OCI-LY3 (cell line): ENCODE measurements around the gene ANKS4B.

Source experiments
- H2AFZ ChIP-seq: fragments of 200-600, 300-600 bp; shearing (Covaris generic); 2 replicates; pipeline ENCODE4 v1.6.0; 2014; ENCODE audit warnings: antibody characterized with exemption, low read depth, low read length
- H3K27ac ChIP-seq: fragments of 200-600, 300-600 bp; sonication (generic); 2 replicates; pipeline ENCODE4 v1.5.1; 2014; ENCODE audit warnings: mild to moderate bottlenecking, low read length, moderate library complexity, mixed read lengths
- H3K27me3 ChIP-seq: fragments of 200-600, 300-600 bp; sonication (generic); 2 replicates; pipeline ENCODE4 v1.6.1; 2014; ENCODE audit warnings: low read depth, low read length, mixed read lengths
- H3K36me3 ChIP-seq: fragments of 200-600, 300-600 bp; sonication (generic); replicated peaks from 2 replicates; pipeline ENCODE3; 2014; ENCODE audit warnings: low read depth, low read length, mixed read lengths
- H3K4me1 ChIP-seq: fragments of 300-600, 200-600 bp; sonication (generic); 2 replicates; pipeline ENCODE4 v1.6.1; 2014; ENCODE audit warnings: low read length, mixed read lengths
- H3K4me2 ChIP-seq: fragments of 200-600, 300-600 bp; sonication (generic); 2 replicates; pipeline ENCODE4 v1.6.1; 2014; ENCODE audit warnings: low read length, mixed read lengths
- H3K4me3 ChIP-seq: fragments of 300-600, 200-600 bp; sonication (generic); 2 replicates; pipeline ENCODE4 v1.5.1; 2014; ENCODE audit warnings: antibody characterized with exemption, mild to moderate bottlenecking, low read length, moderate library complexity
- H3K79me2 ChIP-seq: fragments of 300-600, 200-600 bp; shearing (Covaris generic); 2 replicates; pipeline ENCODE4 v1.6.1; 2014; ENCODE audit warnings: mild to moderate bottlenecking, low read length, mixed read lengths
- H3K9ac ChIP-seq: fragments of 300-600, 200-600 bp; shearing (Covaris generic); 2 replicates; pipeline ENCODE4 v1.6.0; 2014; ENCODE audit warnings: mild to moderate bottlenecking, low read length, moderate library complexity
- H3K9me3 ChIP-seq: fragments of 200-600, 300-600 bp; shearing (Covaris generic); 2 replicates; pipeline ENCODE4 v1.6.1; 2014; ENCODE audit warnings: low read length, mixed read lengths; ENCODE audit not compliant: insufficient read depth
- H4K20me1 ChIP-seq: fragments of 200-600, 300-600 bp; sonication (generic); 2 replicates; pipeline ENCODE4 v1.6.1; 2016; ENCODE audit warnings: low read length, mixed read lengths; ENCODE audit not compliant: insufficient read depth
- CTCF ChIP-seq: fragments of 200-600, 300-600 bp; sonication (generic); IDR thresholded peaks from 2 replicates; pipeline ENCODE4 v1.5.1; 2014; ENCODE audit warnings: antibody characterized with exemption, low read length, low read depth
- EZH2phosphoT487 ChIP-seq: fragments of 200-600 bp; shearing (Covaris generic); IDR thresholded peaks from 2 replicates; pipeline ENCODE4 v1.6.1; 2018; ENCODE audit warnings: antibody characterized with exemption, mixed run types, low read depth

Gene ANKS4B

GRCh38 chr16:21224800-21225199 is 8.7 kb upstream of the ANKS4B start:
- Histone ChIP-seq H2AFZ (no peak overlapping the region), H3K27ac (no peak overlapping the region), H3K4me2 (no peak overlapping the region), H3K9ac (no peak overlapping the region), H3K27me3 (peaks cover 47% of the 10 kb centered on the region), H3K4me3 (no peak overlapping the region), H3K79me2 (no peaks in the 10 kb centered on the region), H3K9me3 (no peaks in the 10 kb centered on the region), H4K20me1 (no peaks in the 10 kb centered on the region), H3K36me3 (no peaks in the 10 kb centered on the region), H3K4me1 (no peaks in the 10 kb centered on the region)
- no peak for TF ChIP-seq EZH2phosphoT487
- TF ChIP-seq CTCF: no peak

- Histone ChIP-seq H3K9me3 (no peaks in the 10 kb centered on the region), H4K20me1 (no peaks in the 10 kb centered on the region), H3K36me3 (no peaks in the 10 kb centered on the region), H3K27me3 (peaks cover 62% of the 10 kb centered on the region), H2AFZ (no peak overlapping the region), H3K27ac (no peak overlapping the region), H3K79me2 (no peaks in the 10 kb centered on the region), H3K9ac (no peak overlapping the region), H3K4me3 (no peak overlapping the region), H3K4me1 (no peaks in the 10 kb centered on the region), H3K4me2 (no peak overlapping the region)
- TF ChIP-seq EZH2phosphoT487 (no peak), CTCF (no peak)
These were observed 6.8 kb upstream of the ANKS4B start for GRCh38 chr16:21226749-21227148.

DNA sequence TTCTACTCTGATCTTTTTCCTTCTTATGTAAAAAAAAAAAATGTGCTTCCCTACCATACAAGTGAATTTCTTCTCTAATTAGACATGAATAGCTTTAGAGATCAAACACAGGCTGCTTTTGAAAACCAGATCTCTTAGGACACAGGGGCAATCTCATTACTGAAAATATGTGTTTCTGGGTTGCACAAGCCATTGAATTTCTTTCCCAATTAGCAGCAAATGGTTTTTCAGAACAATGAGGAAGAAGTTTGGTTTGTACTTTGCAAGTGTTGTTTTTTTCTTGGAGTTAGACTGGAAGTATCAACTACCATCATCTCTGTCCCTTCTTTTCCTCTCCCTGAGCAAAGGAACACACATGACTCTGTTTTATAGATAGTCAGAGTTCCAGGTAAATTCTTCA is 5.6 kb upstream of the ANKS4B start:
- Histone ChIP-seq H3K27ac (no peak overlapping the region), H2AFZ (no peak overlapping the region), H3K27me3 (peaks cover 70% of the 10 kb centered on the region), H3K4me3 (no peak overlapping the region), H3K4me1 (no peaks in the 10 kb centered on the region), H3K9me3 (no peaks in the 10 kb centered on the region), H3K4me2 (no peak overlapping the region), H3K36me3 (no peaks in the 10 kb centered on the region), H3K79me2 (no peaks in the 10 kb centered on the region), H4K20me1 (no peaks in the 10 kb centered on the region), H3K9ac (no peak overlapping the region)
- TF ChIP-seq EZH2phosphoT487 (no peak), CTCF (no peak)

- TF ChIP-seq EZH2phosphoT487 (no peak), CTCF (no peak)
- H3K27me3 ChIP-seq: peaks cover 75% of the 10 kb centered on the region
- no peak overlapping the region for H2AFZ ChIP-seq
These were observed 5.1 kb upstream of the ANKS4B start for GRCh38 chr16:21228361-21228872.

More at GRCh38 chr16:21228361-21228872, 5.1 kb upstream of the ANKS4B start:
- no peaks in the 10 kb centered on the region for H3K36me3 ChIP-seq
- no peak overlapping the region for H3K9ac ChIP-seq
- no peak overlapping the region for H3K27ac ChIP-seq
- no peaks in the 10 kb centered on the region for H3K9me3 ChIP-seq
- H4K20me1 ChIP-seq: no peaks in the 10 kb centered on the region
- no peaks in the 10 kb centered on the region for H3K4me1 ChIP-seq
- H3K4me2 ChIP-seq: no peak overlapping the region
- no peaks in the 10 kb centered on the region for H3K79me2 ChIP-seq
- no peak overlapping the region for H3K4me3 ChIP-seq
